Transverse colon (tissue), 4 donors: ENCODE results near the gene SCGB2B2. TPM values are rescaled to one million over a fixed set of nuclear protein-coding genes. Genes with fewer than 3 reads are reported as not detected.

Experiments
- DNase-seq: peaks from one replicate; pipeline ENCODE4 v3.0.0-alpha.2; 2019
- H3K27ac ChIP-seq, 4 donors: fragments of 200-600 bp; sonication (generic); 2 replicates each; pipeline ENCODE4 v1.5.1; 2016 to 2018; ENCODE audit warnings: inconsistent platforms in 4 of 4
- H3K27me3 ChIP-seq: fragments of 200-600 bp; sonication (generic); 2 replicates; pipeline ENCODE4 v1.5.1; 2017; ENCODE audit warnings: inconsistent platforms
- H3K36me3 ChIP-seq, 4 donors: fragments of 200-600 bp; sonication (generic); 2 replicates each; pipeline ENCODE4 v1.5.1; 2017 to 2019; ENCODE audit warnings: inconsistent platforms in 4 of 4
- H3K4me1 ChIP-seq, 4 donors: fragments of 200-600 bp; sonication (generic); 2 replicates each; pipeline ENCODE4 v1.5.1; 2017 to 2020; ENCODE audit warnings: inconsistent platforms in 4 of 4
- H3K4me3 ChIP-seq, 4 donors: fragments of 200-600 bp; sonication (generic); 1 replicate in 1 of 4; 2 replicates in 3 of 4; pipeline versions ENCODE4 v1.5.1 to v1.6.1; 2017 to 2019; ENCODE audit warnings: inconsistent platforms in 4 of 4
- H3K9me3 ChIP-seq, 2 donors: fragments of 200-600 bp; sonication (generic); 2 replicates each; pipeline ENCODE4 v1.5.1; 2017 to 2019; ENCODE audit warnings: inconsistent platforms in 2 of 2
- EP300 ChIP-seq: sonication (generic); formaldehyde crosslinking; IDR thresholded peaks from one replicate; pipeline ENCODE4 v1.6.1; 2017; ENCODE audit warnings: antibody characterized with exemption, low read depth
- POLR2A ChIP-seq: fragments of 450-650 bp; IDR thresholded peaks from one replicate; pipeline ENCODE4 v1.6.1; 2016; ENCODE audit warnings: antibody characterized with exemption, mild to moderate bottlenecking, moderate library complexity
- POLR2AphosphoS5 ChIP-seq, 3 donors: sonication (generic); formaldehyde crosslinking; IDR thresholded peaks; one replicate each; pipeline ENCODE4 v1.6.1; 2016; ENCODE audit warnings: antibody characterized with exemption in 3 of 3
- WGBS, 2 donors: methylation state at CpG; one replicate each; pipeline ENCODE4 v1.1.5; 2018; ENCODE audit warnings: low coverage in 1 of 2; 5-methylcytosine and 5-hydroxymethylcytosine counted together
- in situ Hi-C, 4 donors: fragments of 200-750 bp; cut with MboI; loops; one replicate each; pipeline versions ENCODE4 v1.15.0 to v1.15.1; 2017; ENCODE audit warnings: low sequenced_read_pairs in 3 of 4, low pct_ligation_motif_present in 1 of 4, low pct_unique_long_range_greater_than_20kb in 1 of 4
- intact Hi-C: fragments of 100-400 bp; cut with DNase I; formaldehyde crosslinking; loops from one replicate; pipeline ENCODE4 v1.15.1; 2023; ENCODE audit warnings: low total_unique reads
- total RNA-seq, 4 donors: library from RNA; depleted of rRNA; stranded (reverse); fragments of >200 nt; gene quantifications; one replicate each; pipeline ENCODE4 v1.1.0, GENCODE V29; 2016
- TF ChIP-seq, protein P1 (sequence below), 5 experiments: fragments of 200-600 bp in 3 of 5; fragments of 450-650 bp in 2 of 5; sonication (generic) in 3 of 5; IDR thresholded peaks; 1 replicate in 2 of 5; 2 replicates in 3 of 5; pipeline ENCODE4 v1.5.1; 2016 to 2017; ENCODE audit warnings: antibody characterized with exemption in 5 of 5, inconsistent platforms in 3 of 5, mild to moderate bottlenecking in 2 of 5, moderate library complexity in 1 of 5

SCGB2B2 gene
- total RNA-seq, 4 donors from 2014 or later = 0.82 to 14.3 (median 1.3) TPM; not detected in 1

- peak within 1 kb of the TSS; percentile 93 to 97 (median 96) for H3K27ac ChIP-seq
- intact Hi-C loops = no loop called here
- TF ChIP-seq, protein P1, sequence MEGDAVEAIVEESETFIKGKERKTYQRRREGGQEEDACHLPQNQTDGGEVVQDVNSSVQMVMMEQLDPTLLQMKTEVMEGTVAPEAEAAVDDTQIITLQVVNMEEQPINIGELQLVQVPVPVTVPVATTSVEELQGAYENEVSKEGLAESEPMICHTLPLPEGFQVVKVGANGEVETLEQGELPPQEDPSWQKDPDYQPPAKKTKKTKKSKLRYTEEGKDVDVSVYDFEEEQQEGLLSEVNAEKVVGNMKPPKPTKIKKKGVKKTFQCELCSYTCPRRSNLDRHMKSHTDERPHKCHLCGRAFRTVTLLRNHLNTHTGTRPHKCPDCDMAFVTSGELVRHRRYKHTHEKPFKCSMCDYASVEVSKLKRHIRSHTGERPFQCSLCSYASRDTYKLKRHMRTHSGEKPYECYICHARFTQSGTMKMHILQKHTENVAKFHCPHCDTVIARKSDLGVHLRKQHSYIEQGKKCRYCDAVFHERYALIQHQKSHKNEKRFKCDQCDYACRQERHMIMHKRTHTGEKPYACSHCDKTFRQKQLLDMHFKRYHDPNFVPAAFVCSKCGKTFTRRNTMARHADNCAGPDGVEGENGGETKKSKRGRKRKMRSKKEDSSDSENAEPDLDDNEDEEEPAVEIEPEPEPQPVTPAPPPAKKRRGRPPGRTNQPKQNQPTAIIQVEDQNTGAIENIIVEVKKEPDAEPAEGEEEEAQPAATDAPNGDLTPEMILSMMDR (IDR thresholded peaks at IDR 0.05) = peak in 1 of 5 experiments; percentile 2
- TF ChIP-seq EP300 (peak; percentile 56), POLR2A (peak; percentile 81), POLR2AphosphoS5 (IDR thresholded peaks at IDR 0.05) (peak; percentile 71 to 88 (median 86))
- H3K36me3 ChIP-seq = peaks cover 0 to 36% (median 16%) of the 10 kb centered on the region in 4 donors
- no peaks in the 10 kb centered on the region for H3K27me3 ChIP-seq
- H3K4me3 ChIP-seq = peak within 1 kb of the TSS; percentile 61 to 72 (median 67)
- peaks cover 6 to 16% (median 10%) of the 10 kb centered on the region in 4 donors for H3K4me1 ChIP-seq
- WGBS, 2 donors = 0% methylated on average over 44 of the region's 74 CpGs; no CpG with 5 or more reads in 1 of the 2 donors
- in situ Hi-C loops = no loop called here
- peak; percentile 97 for DNase-seq
- peaks cover 24 to 30% of the 10 kb centered on the region in 2 donors for H3K9me3 ChIP-seq
These were observed 576 bp upstream of the SCGB2B2 start, which contains the start of gene ZNF302 for GRCh38 chr19:34677386-34678084. Gene ZNF302 (plus strand): TSS chr19:34677678. CDS start chr19:34678805, 1,127 bp downstream.

DNA sequence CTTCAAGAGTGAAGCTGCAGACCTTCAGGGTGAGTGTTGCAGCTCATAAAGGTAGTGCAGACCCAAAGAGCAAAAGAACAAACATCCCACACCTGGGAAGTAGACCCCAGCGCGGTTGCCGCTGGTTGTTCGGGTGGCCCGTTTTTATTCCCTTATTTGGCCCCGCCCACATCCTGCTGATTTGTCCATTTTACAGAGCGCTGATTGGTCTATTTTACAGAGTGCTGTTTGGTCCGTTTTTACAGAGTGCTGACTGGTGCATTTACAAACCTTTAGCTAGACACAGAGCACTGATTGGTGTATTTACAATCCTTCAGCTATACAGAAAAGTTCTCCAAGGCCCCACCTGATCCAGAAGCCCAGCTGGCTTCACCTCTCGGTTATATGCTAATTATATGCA lies 1.0 kb downstream of the SCGB2B2 start:
- peaks cover 0 to 19% (median 9%) of the 10 kb centered on the region in 4 donors for H3K36me3 ChIP-seq
- H3K4me3 ChIP-seq = peak overlapping the region in 1 of 4 donors; percentile 71
- intact Hi-C loops = no loop called here
- no peaks in the 10 kb centered on the region for H3K27me3 ChIP-seq
- H3K9me3 ChIP-seq = peaks cover 7 to 14% of the 10 kb centered on the region in 2 donors
- in situ Hi-C loops = no loop called here
- no peak for TF ChIP-seq EP300
- no peak for TF ChIP-seq POLR2A
- TF ChIP-seq, protein P1 (IDR thresholded peaks at IDR 0.05) = no peak
- TF ChIP-seq POLR2AphosphoS5 (IDR thresholded peaks at IDR 0.05) = no peak
- no peak for DNase-seq
- H3K27ac ChIP-seq = no peak overlapping the region
- 90% methylated on average over 9 of the region's 9 CpGs; no CpG with 5 or more reads in 1 of the 2 donors for WGBS, 2 donors
- peaks cover 6 to 16% (median 10%) of the 10 kb centered on the region in 4 donors for H3K4me1 ChIP-seq

DNA sequence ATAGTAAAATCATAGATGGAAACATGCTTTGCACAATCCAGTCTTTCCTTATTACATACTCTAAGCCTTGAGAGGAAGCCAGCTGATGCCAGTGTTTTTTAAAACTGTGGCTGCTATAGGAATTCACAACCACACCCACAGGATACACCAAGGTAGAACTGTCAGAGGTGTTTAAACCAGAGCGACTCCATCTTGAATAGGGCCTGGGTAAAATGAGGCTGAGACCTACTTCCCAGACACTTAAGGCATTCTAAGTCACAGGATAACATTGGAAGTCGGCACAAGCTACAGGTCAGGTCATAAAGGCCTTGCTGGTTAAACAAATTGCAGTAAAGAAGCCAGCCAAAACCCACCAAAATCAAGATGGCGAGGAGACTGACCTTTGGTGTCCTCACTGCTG lies 1.7 kb downstream of the SCGB2B2 start:
- Histone ChIP-seq H3K4me3 (no peak overlapping the region), H3K27me3 (no peaks in the 10 kb centered on the region), H3K9me3 (peaks cover under 1 to 7% of the 10 kb centered on the region in 2 donors), H3K4me1 (peaks cover 6 to 16% (median 10%) of the 10 kb centered on the region in 4 donors), H3K27ac (no peak overlapping the region), H3K36me3 (peaks cover 0 to 13% (median 6%) of the 10 kb centered on the region in 4 donors)
- DNase-seq = no peak
- intact Hi-C loops = no loop called here
- WGBS, 2 donors = 89% methylated on average over 3 of the region's 3 CpGs; no CpG with 5 or more reads in 1 of the 2 donors
- TF ChIP-seq, protein P1 (IDR thresholded peaks at IDR 0.05) = no peak
- TF ChIP-seq POLR2AphosphoS5 (IDR thresholded peaks at IDR 0.05) = no peak
- no peak for TF ChIP-seq POLR2A
- TF ChIP-seq EP300 = no peak
- in situ Hi-C loops = no loop called here

DNA sequence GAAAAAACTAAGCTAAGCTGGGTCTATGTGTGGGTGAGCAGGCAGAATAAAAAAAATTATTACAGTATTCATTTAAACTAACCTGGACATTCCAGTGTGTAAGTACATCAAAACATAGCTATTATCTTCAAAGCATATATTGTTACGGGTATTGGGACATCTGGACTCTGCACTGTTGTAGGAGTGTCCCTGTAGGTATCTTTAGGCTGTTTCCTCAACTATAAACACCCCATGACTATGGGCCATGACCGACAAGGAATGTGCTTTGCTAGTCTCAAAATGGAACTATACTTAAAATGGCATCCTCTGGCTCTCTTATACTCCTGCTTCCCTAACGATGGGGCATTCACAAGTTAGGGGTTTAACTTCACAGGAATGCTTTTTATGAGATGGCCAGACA lies 3.4 kb downstream of the SCGB2B2 start:
- Histone ChIP-seq H3K27ac (no peak overlapping the region), H3K9me3 (no peaks in the 10 kb centered on the region), H3K27me3 (no peaks in the 10 kb centered on the region), H3K36me3 (no peaks in the 10 kb centered on the region), H3K4me1 (peaks cover 4 to 12% (median 8%) of the 10 kb centered on the region in 4 donors), H3K4me3 (no peak overlapping the region)
- TF ChIP-seq, protein P1 (IDR thresholded peaks at IDR 0.05) = no peak
- TF ChIP-seq POLR2AphosphoS5 (IDR thresholded peaks at IDR 0.05) (no peak), EP300 (no peak), POLR2A (no peak)
- intact Hi-C loops = no loop called here
- in situ Hi-C loops = no loop called here
- WGBS, 2 donors = 60 to 76% methylated on average over 2 to 3 of the region's 3 CpGs
- no peak for DNase-seq
